ENCODE measurements around the gene ISOC1. TPM values are rescaled to one million over a fixed set of nuclear protein-coding genes. Genes with fewer than 3 reads are reported as not detected.

ISOC1 gene
- total RNA-seq, 1 donor from 2014 or later = 32.7 TPM

- Mint-ChIP-seq H3K9me3 (peaks cover 22% of the 10 kb centered on the region), H3K4me3 (no peak overlapping the region), H3K36me3 (peaks cover 20% of the 10 kb centered on the region), H3K4me1 (peaks cover 17% of the 10 kb centered on the region), H3K27ac (no peak overlapping the region), H3K27me3 (ENCODE audit: low read depth) (no peaks in the 10 kb centered on the region)
- TF ChIP-seq CTCF (IDR thresholded peaks at IDR 0.05; ENCODE audit: unreplicated experiment) = no peak
- DNase-seq (ENCODE audit: low spot score in 2 of 2, unreplicated experiment in 2 of 2) = no peak
Measured at GRCh38 chr5:129053438-129053837, 41.1 kb upstream of the ISOC1 start.

GRCh38 chr5:129057329-129057728 lies 37.2 kb upstream of the ISOC1 start:
- peaks cover 2% of the 10 kb centered on the region for H3K4me1 Mint-ChIP-seq
- no peak overlapping the region for H3K4me3 Mint-ChIP-seq
- no peaks in the 10 kb centered on the region for H3K27me3 Mint-ChIP-seq (ENCODE audit: low read depth)
- peaks cover 21% of the 10 kb centered on the region for H3K36me3 Mint-ChIP-seq
- no peak for TF ChIP-seq CTCF (IDR thresholded peaks at IDR 0.05; ENCODE audit: unreplicated experiment)
- H3K9me3 Mint-ChIP-seq = peaks cover 41% of the 10 kb centered on the region
- no peak overlapping the region for H3K27ac Mint-ChIP-seq
- DNase-seq (ENCODE audit: low spot score in 2 of 2, unreplicated experiment in 2 of 2) = no peak

GRCh38 chr5:129061849-129062248 lies 32.7 kb upstream of the ISOC1 start:
- H3K27me3 Mint-ChIP-seq (ENCODE audit: low read depth) = no peaks in the 10 kb centered on the region
- H3K9me3 Mint-ChIP-seq = peaks cover 33% of the 10 kb centered on the region
- DNase-seq (ENCODE audit: low spot score in 2 of 2, unreplicated experiment in 2 of 2) = no peak
- H3K4me3 Mint-ChIP-seq = no peak overlapping the region
- peaks cover 13% of the 10 kb centered on the region for H3K36me3 Mint-ChIP-seq
- peaks cover 9% of the 10 kb centered on the region for H3K4me1 Mint-ChIP-seq
- no peak for TF ChIP-seq CTCF (IDR thresholded peaks at IDR 0.05; ENCODE audit: unreplicated experiment)
- H3K27ac Mint-ChIP-seq = no peak overlapping the region

DNA sequence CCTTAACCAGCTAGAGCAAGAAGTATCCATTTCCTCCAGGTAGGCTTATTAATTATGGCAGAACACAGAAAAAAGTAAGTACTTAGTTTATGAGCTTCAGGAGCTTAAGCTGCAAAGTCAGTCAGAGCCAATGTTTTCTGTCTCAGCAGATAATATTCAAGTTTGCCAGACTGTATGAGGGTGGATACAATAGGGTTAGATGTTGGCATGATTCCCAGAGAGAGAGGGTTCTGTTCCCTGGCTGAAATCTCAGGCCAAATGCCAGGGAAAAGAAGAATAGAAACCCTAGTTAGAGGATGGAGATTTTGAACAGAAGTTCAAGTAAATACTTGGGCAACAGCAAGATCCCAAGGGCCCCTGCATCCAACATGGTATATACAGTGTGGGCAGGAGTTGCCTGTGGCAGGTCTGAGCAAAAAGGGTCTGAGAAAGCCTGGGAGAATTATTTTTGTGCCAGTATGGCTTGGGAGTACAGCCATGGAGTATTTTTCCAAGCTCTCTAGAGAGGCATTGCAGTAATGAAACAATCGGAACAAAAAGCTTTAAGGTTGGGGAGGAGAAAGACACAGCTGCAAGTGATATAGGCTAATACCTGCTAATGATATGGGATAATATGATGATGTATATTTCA lies 31.0 kb upstream of the ISOC1 start:
- peaks cover 1% of the 10 kb centered on the region for H3K36me3 Mint-ChIP-seq
- peak overlapping the region; percentile 34 for H3K27ac Mint-ChIP-seq
- DNase-seq (ENCODE audit: low spot score in 2 of 2, unreplicated experiment in 2 of 2) = no peak
- TF ChIP-seq CTCF (IDR thresholded peaks at IDR 0.05; ENCODE audit: unreplicated experiment) = no peak
- no peaks in the 10 kb centered on the region for H3K27me3 Mint-ChIP-seq (ENCODE audit: low read depth)
- H3K4me1 Mint-ChIP-seq = peaks cover 9% of the 10 kb centered on the region
- no peak overlapping the region for H3K4me3 Mint-ChIP-seq
- peaks cover 18% of the 10 kb centered on the region for H3K9me3 Mint-ChIP-seq

DNA sequence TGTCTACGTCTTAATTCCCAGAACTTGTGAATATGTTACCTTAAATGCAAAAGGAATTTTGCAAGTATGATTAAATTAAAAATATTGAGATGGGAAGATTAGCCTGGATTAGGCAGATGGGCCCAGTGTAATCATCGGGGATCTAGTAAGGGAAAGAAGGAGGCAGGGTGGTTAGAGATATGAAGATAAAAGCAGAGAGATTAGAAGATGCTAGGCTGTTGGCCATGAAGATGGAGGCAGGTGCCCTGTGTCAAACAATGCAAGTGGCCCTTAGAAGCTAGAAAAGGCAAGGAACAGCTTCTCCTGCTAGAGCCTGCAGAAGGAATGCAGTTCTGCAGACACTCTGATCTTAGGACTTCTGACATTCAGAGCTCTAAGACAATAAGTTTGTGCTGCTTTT lies 28.8 kb upstream of the ISOC1 start:
- no peaks in the 10 kb centered on the region for H3K27me3 Mint-ChIP-seq (ENCODE audit: low read depth)
- no peak for TF ChIP-seq CTCF (IDR thresholded peaks at IDR 0.05; ENCODE audit: unreplicated experiment)
- no peak overlapping the region for H3K4me3 Mint-ChIP-seq
- H3K27ac Mint-ChIP-seq = no peak overlapping the region
- DNase-seq (ENCODE audit: low spot score in 2 of 2, unreplicated experiment in 2 of 2) = no peak
- H3K4me1 Mint-ChIP-seq = peaks cover 16% of the 10 kb centered on the region
- H3K36me3 Mint-ChIP-seq = no peaks in the 10 kb centered on the region
- H3K9me3 Mint-ChIP-seq = no peaks in the 10 kb centered on the region

GRCh38 chr5:129067745-129068144 lies 26.8 kb upstream of the ISOC1 start:
- no peaks in the 10 kb centered on the region for H3K36me3 Mint-ChIP-seq
- no peak for DNase-seq (ENCODE audit: low spot score in 2 of 2, unreplicated experiment in 2 of 2)
- H3K27me3 Mint-ChIP-seq (ENCODE audit: low read depth) = no peaks in the 10 kb centered on the region
- no peaks in the 10 kb centered on the region for H3K9me3 Mint-ChIP-seq
- H3K27ac Mint-ChIP-seq = no peak overlapping the region
- H3K4me1 Mint-ChIP-seq = peaks cover 16% of the 10 kb centered on the region
- H3K4me3 Mint-ChIP-seq = no peak overlapping the region
- TF ChIP-seq CTCF (IDR thresholded peaks at IDR 0.05; ENCODE audit: unreplicated experiment) = no peak

Measured in mesothelial cell of epicardium (in vitro differentiated cells).